Tibial nerve (tissue), 3 donors: Measurements from ENCODE around the gene HSP90AB1.

ENCODE experiments used
- CTCF ChIP-seq, 5 experiments: fragments of 200-600 bp in 3 of 5; fragments of 450-650 bp in 2 of 5; sonication (generic) in 3 of 5; IDR thresholded peaks; one replicate each; pipeline ENCODE4 v1.5.1; 2016 to 2019; ENCODE audit warnings: antibody characterized with exemption in 5 of 5, mild to moderate bottlenecking in 3 of 5, moderate library complexity in 2 of 5
- POLR2A ChIP-seq, 2 donors: fragments of 450-650 bp; IDR thresholded peaks; one replicate each; pipeline ENCODE4 v1.6.1; 2017; ENCODE audit warnings: antibody characterized with exemption in 2 of 2, mild to moderate bottlenecking in 2 of 2, moderate library complexity in 2 of 2

GRCh38 chr6:44237813-44238433 lies 9.0 kb upstream of the HSP90AB1 start:
- TF ChIP-seq POLR2A (IDR thresholded peaks at IDR 0.05) (peak in 1 of 2 donors; percentile 58), CTCF (IDR thresholded peaks at IDR 0.05) (peak; percentile 96 to 100 (median 99))
